Esophagus muscularis mucosa (tissue), 4 donors: ENCODE data around the gene HOMER3. TPM values are rescaled to one million over a fixed set of nuclear protein-coding genes. Genes with fewer than 3 reads are reported as not detected.

Source experiments
- DNase-seq: peaks from one replicate; pipeline ENCODE4 v3.0.0-alpha.2; 2017; ENCODE audit errors: extremely low spot score
- H3K27ac ChIP-seq, 4 donors: fragments of 200-600 bp; sonication (generic); replicated peaks in 1 of 4; 1 replicate in 3 of 4; 2 replicates in 1 of 4; pipeline ENCODE4 v1.5.1; 2016 to 2019; ENCODE audit warnings: mild to moderate bottlenecking in 1 of 4
- H3K27me3 ChIP-seq, 4 donors: fragments of 200-600 bp; sonication (generic); one replicate each; pipeline versions ENCODE4 v1.5.1 to v1.6.0; 2016 to 2019
- H3K36me3 ChIP-seq, 4 donors: fragments of 200-600 bp; sonication (generic); one replicate each; pipeline ENCODE4 v1.5.1; 2016 to 2019
- H3K4me1 ChIP-seq, 4 donors: fragments of 200-600 bp; sonication (generic); one replicate each; pipeline ENCODE4 v1.5.1; 2016 to 2019
- H3K4me3 ChIP-seq, 4 donors: fragments of 200-600 bp; sonication (generic); 1 replicate in 2 of 4; 2 replicates in 2 of 4; pipeline ENCODE4 v1.5.1; 2016 to 2019; ENCODE audit warnings: mild to moderate bottlenecking in 4 of 4, moderate library complexity in 1 of 4
- H3K9me3 ChIP-seq, 4 donors: fragments of 200-600 bp; sonication (generic); 1 replicate in 3 of 4; 2 replicates in 1 of 4; pipeline ENCODE4 v1.5.1; 2016 to 2019
- EP300 ChIP-seq: sonication (generic); formaldehyde crosslinking; IDR thresholded peaks from one replicate; pipeline ENCODE4 v1.6.1; 2017; ENCODE audit warnings: antibody characterized with exemption
- POLR2A ChIP-seq: fragments of 450-650 bp; IDR thresholded peaks from one replicate; pipeline ENCODE4 v1.6.1; 2017; ENCODE audit warnings: antibody characterized with exemption, moderate library complexity, mild to moderate bottlenecking, low read depth
- POLR2AphosphoS5 ChIP-seq, 2 donors: sonication (generic); formaldehyde crosslinking; IDR thresholded peaks; one replicate each; pipeline ENCODE4 v1.6.1; 2017; ENCODE audit warnings: antibody characterized with exemption in 2 of 2
- WGBS: methylation state at CpG from one replicate; pipeline ENCODE4 v1.1.5; 2018; 5-methylcytosine and 5-hydroxymethylcytosine counted together
- intact Hi-C: fragments of 100-400 bp; cut with DNase I; formaldehyde crosslinking; loops from one replicate; pipeline ENCODE4 v1.15.1; 2023
- total RNA-seq, 4 donors: library from RNA; depleted of rRNA; stranded (reverse); fragments of >200 nt; gene quantifications; one replicate each; pipeline versions ENCODE4 v1.1.0 to v1.2.1, GENCODE V29; 2016
- TF ChIP-seq, protein P1 (sequence below), 3 experiments: fragments of 200-600 bp in 2 of 3; fragments of 450-650 bp in 1 of 3; sonication (generic) in 2 of 3; IDR thresholded peaks; one replicate each; pipeline ENCODE4 v1.5.1; 2017 to 2019; ENCODE audit warnings: antibody characterized with exemption in 3 of 3, mild to moderate bottlenecking in 2 of 3, moderate library complexity in 1 of 3

The HOMER3 gene
- total RNA-seq, 4 donors from 2014 or later = 26.7 to 47.8 (median 39.1) TPM

- 83% methylated on average over 13 of the region's 29 CpGs for WGBS
- intact Hi-C loops = no loop called here
Measured at GRCh38 chr19:18922228-18922985, 18.6 kb downstream of the HOMER3 start.

DNA sequence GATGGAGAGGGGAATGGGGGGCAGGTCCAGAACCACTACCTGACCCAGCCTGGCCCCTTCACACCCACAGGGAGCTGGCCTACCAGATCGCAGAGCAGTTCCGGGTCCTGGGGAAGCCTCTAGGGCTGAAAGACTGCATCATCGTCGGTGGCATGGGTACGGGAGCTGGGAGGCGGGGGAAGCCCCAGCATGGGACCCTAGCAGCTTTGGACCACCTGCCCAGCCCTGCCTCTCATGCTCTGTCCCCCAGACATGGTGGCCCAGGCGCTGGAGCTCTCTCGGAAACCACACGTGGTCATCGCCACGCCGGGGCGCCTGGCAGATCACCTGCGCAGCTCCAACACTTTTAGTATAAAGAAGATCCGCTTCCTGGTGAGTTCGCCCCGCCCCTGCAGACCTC is 19.4 kb downstream of the HOMER3 start:
- Histone ChIP-seq H3K27ac (no peak overlapping the region), H3K27me3 (no peaks in the 10 kb centered on the region), H3K4me1 (peaks cover 29 to 43% (median 35%) of the 10 kb centered on the region in 4 donors), H3K4me3 (no peak overlapping the region), H3K36me3 (peaks cover 39 to 56% (median 54%) of the 10 kb centered on the region in 4 donors), H3K9me3 (no peaks in the 10 kb centered on the region)
- intact Hi-C loops = no loop called here
- 92% methylated on average over 15 of the region's 17 CpGs for WGBS
- TF ChIP-seq POLR2A (no peak), EP300 (no peak), POLR2AphosphoS5 (IDR thresholded peaks at IDR 0.05) (no peak)
- TF ChIP-seq, protein P1, sequence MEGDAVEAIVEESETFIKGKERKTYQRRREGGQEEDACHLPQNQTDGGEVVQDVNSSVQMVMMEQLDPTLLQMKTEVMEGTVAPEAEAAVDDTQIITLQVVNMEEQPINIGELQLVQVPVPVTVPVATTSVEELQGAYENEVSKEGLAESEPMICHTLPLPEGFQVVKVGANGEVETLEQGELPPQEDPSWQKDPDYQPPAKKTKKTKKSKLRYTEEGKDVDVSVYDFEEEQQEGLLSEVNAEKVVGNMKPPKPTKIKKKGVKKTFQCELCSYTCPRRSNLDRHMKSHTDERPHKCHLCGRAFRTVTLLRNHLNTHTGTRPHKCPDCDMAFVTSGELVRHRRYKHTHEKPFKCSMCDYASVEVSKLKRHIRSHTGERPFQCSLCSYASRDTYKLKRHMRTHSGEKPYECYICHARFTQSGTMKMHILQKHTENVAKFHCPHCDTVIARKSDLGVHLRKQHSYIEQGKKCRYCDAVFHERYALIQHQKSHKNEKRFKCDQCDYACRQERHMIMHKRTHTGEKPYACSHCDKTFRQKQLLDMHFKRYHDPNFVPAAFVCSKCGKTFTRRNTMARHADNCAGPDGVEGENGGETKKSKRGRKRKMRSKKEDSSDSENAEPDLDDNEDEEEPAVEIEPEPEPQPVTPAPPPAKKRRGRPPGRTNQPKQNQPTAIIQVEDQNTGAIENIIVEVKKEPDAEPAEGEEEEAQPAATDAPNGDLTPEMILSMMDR (IDR thresholded peaks at IDR 0.05) = no peak
- no peak for DNase-seq

More at GRCh38 chr19:18922228-18922985, 18.6 kb downstream of the HOMER3 start:
- peaks cover 27 to 35% (median 31%) of the 10 kb centered on the region in 4 donors for H3K4me1 ChIP-seq
- no peak overlapping the region for H3K27ac ChIP-seq
- no peak overlapping the region for H3K4me3 ChIP-seq
- H3K36me3 ChIP-seq = peaks cover 45 to 64% (median 60%) of the 10 kb centered on the region in 4 donors
- DNase-seq = no peak
- H3K9me3 ChIP-seq = no peaks in the 10 kb centered on the region
- no peaks in the 10 kb centered on the region for H3K27me3 ChIP-seq
- TF ChIP-seq EP300 (no peak), POLR2AphosphoS5 (IDR thresholded peaks at IDR 0.05) (no peak), POLR2A (no peak)
- TF ChIP-seq, protein P1 (IDR thresholded peaks at IDR 0.05) = no peak

GRCh38 chr19:18920400-18920799 is 20.6 kb downstream of the HOMER3 start:
- intact Hi-C loops = no loop called here
- peaks cover 29 to 55% (median 41%) of the 10 kb centered on the region in 4 donors for H3K4me1 ChIP-seq
- H3K4me3 ChIP-seq = peak overlapping the region; percentile 75 to 98 (median 96)
- H3K27me3 ChIP-seq = no peaks in the 10 kb centered on the region
- H3K9me3 ChIP-seq = no peaks in the 10 kb centered on the region
- no peak for DNase-seq
- peaks cover 29 to 52% (median 43%) of the 10 kb centered on the region in 4 donors for H3K36me3 ChIP-seq
- H3K27ac ChIP-seq = peak overlapping the region in 2 of 4 donors; percentile 71 to 94
- TF ChIP-seq, protein P1 (IDR thresholded peaks at IDR 0.05) = no peak
- no peak for TF ChIP-seq POLR2AphosphoS5 (IDR thresholded peaks at IDR 0.05)
- no peak for TF ChIP-seq EP300
- 63% methylated on average over 9 of the region's 9 CpGs for WGBS

DNA sequence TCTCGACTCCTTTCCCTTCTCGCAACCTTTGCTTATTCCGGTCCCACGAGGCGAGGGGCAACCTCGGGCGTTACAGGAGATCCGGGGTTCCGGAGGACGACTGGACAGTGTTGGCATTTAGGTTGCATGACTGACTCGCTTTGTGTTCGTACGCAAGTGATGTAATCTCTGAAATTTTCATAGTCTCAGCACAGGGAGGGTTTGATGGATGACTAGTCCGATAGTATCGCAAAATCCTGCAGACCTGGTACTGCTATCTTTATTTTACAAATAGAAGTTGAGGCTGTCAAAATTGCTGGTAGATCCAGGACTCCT is 21.2 kb downstream of the HOMER3 start:
- no peaks in the 10 kb centered on the region for H3K9me3 ChIP-seq
- H3K36me3 ChIP-seq = peaks cover 30 to 52% (median 42%) of the 10 kb centered on the region in 4 donors
- H3K4me1 ChIP-seq = peaks cover 29 to 59% (median 41%) of the 10 kb centered on the region in 4 donors
- intact Hi-C loops = no loop called here
- TF ChIP-seq POLR2A (no peak), EP300 (no peak), POLR2AphosphoS5 (IDR thresholded peaks at IDR 0.05) (no peak)
- TF ChIP-seq, protein P1 (IDR thresholded peaks at IDR 0.05) = no peak
- no peak for DNase-seq
- peak overlapping the region; percentile 75 to 98 (median 96) for H3K4me3 ChIP-seq
- no peaks in the 10 kb centered on the region for H3K27me3 ChIP-seq
- 0% methylated on average over 15 of the region's 15 CpGs for WGBS
- H3K27ac ChIP-seq = peak overlapping the region; percentile 71 to 94 (median 78)
